ENCODE results near the gene IFT122. TPM values are rescaled to one million over a fixed set of nuclear protein-coding genes. Genes with fewer than 3 reads are reported as not detected.

The IFT122 gene
- total RNA-seq, 4 donors from 2014 or later: 9.5 to 47.6 (median 24.5) TPM

DNA sequence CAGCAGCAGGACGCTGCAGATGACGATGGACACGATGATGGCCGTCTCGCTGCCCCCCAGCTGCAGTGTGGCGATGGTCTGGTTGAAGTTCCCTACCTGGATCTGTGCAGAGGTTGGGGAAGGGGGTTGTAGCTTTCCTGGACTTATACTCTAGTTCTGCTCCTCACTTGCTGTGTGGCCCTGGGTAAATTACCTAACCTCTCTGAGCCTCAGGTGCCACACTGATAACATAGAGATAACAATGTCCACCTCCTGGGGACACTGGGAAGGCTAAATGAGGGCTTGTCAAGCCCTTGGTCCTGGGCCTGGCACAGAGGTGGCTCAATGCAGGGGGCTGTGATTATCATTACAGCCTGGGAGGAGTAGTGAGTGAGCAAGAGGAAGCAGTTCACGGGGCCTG is 129.8 kb downstream of the IFT122 start:
- WGBS: 86% methylated on average over 4 of the region's 7 CpGs
- peaks cover 86% of the 10 kb centered on the region for H3K36me3 ChIP-seq
- H3K27me3 ChIP-seq: no peaks in the 10 kb centered on the region
- H3K4me1 ChIP-seq: peaks cover 17% of the 10 kb centered on the region
- H3K4me3 ChIP-seq: no peak overlapping the region
- H3K27ac ChIP-seq: no peak overlapping the region
- DNase-seq (ENCODE audit: low spot score in 2 of 2): no peak
- TF ChIP-seq EP300 (IDR thresholded peaks at IDR 0.05) (no peak), CTCF (IDR thresholded peaks at IDR 0.05) (no peak), POLR2AphosphoS5 (IDR thresholded peaks at IDR 0.05) (no peak), POLR2A (IDR thresholded peaks at IDR 0.05) (no peak)
- H3K9me3 ChIP-seq: no peaks in the 10 kb centered on the region

Other genes with a start within 250 kb of the IFT122 start
- gene COPG1, start 190.6 kb upstream of the IFT122 start, total RNA-seq: 10 to 100 TPM; 77.1 to 95.3 (median 88.6) TPM
- 10 to 100 TPM; 25.1 to 34.5 (median 32.7) TPM for gene HMCES, start 161.4 kb upstream of the IFT122 start, total RNA-seq
- 1 to 10 TPM in 1 of 4 donors, under 1 TPM in 2, not detected in 1; 0.13 to 1.1 (median 0.23) TPM for gene EFCAB12, start 11.6 kb upstream of the IFT122 start, total RNA-seq
- gene MBD4, start 276 bp upstream of the IFT122 start, total RNA-seq: 10 to 100 TPM; 14.8 to 42.5 (median 24.0) TPM
- gene RHO, start 88.4 kb downstream of the IFT122 start, total RNA-seq: not detected
- gene H1-8, start 103.0 kb downstream of the IFT122 start, total RNA-seq: not detected
- 10 to 100 TPM; 19.0 to 51.0 (median 30.8) TPM for gene PLXND1, start 166.5 kb downstream of the IFT122 start, total RNA-seq